Activated CD4-positive, alpha-beta memory T cell treated with anti-CD3 and anti-CD28 coated beads for 36 hours (primary cell): ENCODE data around the gene FBXL22. TPM values are rescaled to one million over a fixed set of nuclear protein-coding genes. Genes with fewer than 3 reads are reported as not detected.

Source experiments
- CTCF ChIA-PET: fragments of 350-600 bp; sonication (Branson Sonifier 250); formaldehyde crosslinking; loops from one replicate; lab custom pipeline; 2021; ENCODE audit warnings: antibody characterized with exemption, inconsistent platforms; lab: Charles Lee
- POLR2A ChIA-PET: fragments of 350-600 bp; sonication (Branson Sonifier 250); formaldehyde crosslinking; loops from one replicate; lab custom pipeline; 2021; ENCODE audit warnings: antibody characterized with exemption; lab: Charles Lee
- DNase-seq: peaks from one replicate; pipeline ENCODE4 v3.0.0-alpha.2; 2020
- H3K27ac Mint-ChIP-seq: one replicate; pipeline ENCODE4 v1.8.0; 2021; ENCODE audit warnings: mixed read lengths
- H3K27me3 Mint-ChIP-seq: one replicate; pipeline ENCODE4 v1.8.0; 2021; ENCODE audit warnings: mixed read lengths
- H3K36me3 Mint-ChIP-seq: one replicate; pipeline ENCODE4 v1.8.0; 2021; ENCODE audit warnings: mixed read lengths
- H3K4me1 Mint-ChIP-seq: one replicate; pipeline ENCODE4 v1.8.0; 2021; ENCODE audit warnings: low read depth, mixed read lengths
- H3K4me3 Mint-ChIP-seq: one replicate; pipeline ENCODE4 v1.8.0; 2021; ENCODE audit warnings: mild to moderate bottlenecking, mixed read lengths
- H3K9me3 Mint-ChIP-seq: one replicate; pipeline ENCODE4 v1.8.0; 2021; ENCODE audit warnings: mixed read lengths
- intact Hi-C: fragments of 100-400 bp; cut with micrococcal nuclease; formaldehyde crosslinking; loops from one replicate; pipeline ENCODE4 v1.15.1; 2023
- total RNA-seq, 2 experiments: library from RNA; stranded (reverse); gene quantifications; one replicate each; pipeline ENCODE4 v1.2.3, GENCODE V29; 2021

FBXL22 gene
- total RNA-seq, 2 experiments from 2014 or later, result 0.48 to 0.74 TPM

GRCh38 chr15:63593705-63594671 lies 3.2 kb upstream of the FBXL22 start:
- no peaks in the 10 kb centered on the region for H3K9me3 Mint-ChIP-seq
- H3K27ac Mint-ChIP-seq, result peak overlapping the region; percentile 86
- ChIA-PET CTCF (interaction anchor here (0.6 to 1.7 kb wide), 6 partner anchors 12 to 475 kb away, joined by 3 to 6 read pairs (median 4); no protein-coding TSS in a partner anchor), POLR2A (interaction anchor here (0.9 to 1.6 kb wide), 4 partner anchors 29 to 499 kb away, joined by 3 to 9 read pairs (median 3); partner anchors contain the start of gene USP3)
- no peaks in the 10 kb centered on the region for H3K27me3 Mint-ChIP-seq
- H3K36me3 Mint-ChIP-seq, result peaks cover 40% of the 10 kb centered on the region
- DNase-seq, result peak; percentile 82
- peak overlapping the region; percentile 6 for H3K4me3 Mint-ChIP-seq
- intact Hi-C loops, result loop anchor here (2.0 kb wide), 2 partner anchors 33 to 87 kb away; no protein-coding TSS in a partner anchor
- H3K4me1 Mint-ChIP-seq, result peaks cover 68% of the 10 kb centered on the region

- ChIA-PET CTCF (interaction anchor here (1.6 to 2.7 kb wide), 3 partner anchors 9 to 108 kb away, joined by 3 to 12 read pairs (median 3); no protein-coding TSS in a partner anchor), POLR2A (no interaction called here)
- H3K4me1 Mint-ChIP-seq, result peaks cover 76% of the 10 kb centered on the region
- no peak overlapping the region for H3K4me3 Mint-ChIP-seq
- H3K27ac Mint-ChIP-seq, result peak overlapping the region; percentile 86
- intact Hi-C loops, result no loop called here
- H3K27me3 Mint-ChIP-seq, result no peaks in the 10 kb centered on the region
- peaks cover 30% of the 10 kb centered on the region for H3K36me3 Mint-ChIP-seq
- DNase-seq, result no peak
- H3K9me3 Mint-ChIP-seq, result no peaks in the 10 kb centered on the region
These were observed 2.1 kb upstream of the FBXL22 start for GRCh38 chr15:63595065-63595464.

GRCh38 chr15:63595688-63596087 lies 1.5 kb upstream of the FBXL22 start:
- Mint-ChIP-seq H3K9me3 (no peaks in the 10 kb centered on the region), H3K27ac (peak overlapping the region; percentile 47), H3K4me1 (peaks cover 76% of the 10 kb centered on the region), H3K4me3 (no peak overlapping the region), H3K36me3 (peaks cover 27% of the 10 kb centered on the region), H3K27me3 (no peaks in the 10 kb centered on the region)
- no peak for DNase-seq
- ChIA-PET CTCF (interaction anchor here (1.3 to 2.7 kb wide), 5 partner anchors 10 to 129 kb away, joined by 3 to 12 read pairs (median 7); no protein-coding TSS in a partner anchor), POLR2A (no interaction called here)
- intact Hi-C loops, result no loop called here

- Mint-ChIP-seq H3K27me3 (no peaks in the 10 kb centered on the region), H3K9me3 (no peaks in the 10 kb centered on the region), H3K27ac (peak overlapping the region; percentile 47), H3K4me1 (peaks cover 68% of the 10 kb centered on the region), H3K4me3 (no peak overlapping the region), H3K36me3 (peaks cover 19% of the 10 kb centered on the region)
- peak; percentile 31 for DNase-seq
- ChIA-PET POLR2A (interaction anchor here (1.0 kb wide), 1 partner anchor 43 kb away, joined by 4 read pairs; no protein-coding TSS in a partner anchor), CTCF (interaction anchor here (0.6 to 2.7 kb wide), 5 partner anchors 11 to 1674 kb away, joined by 3 to 12 read pairs (median 7); no protein-coding TSS in a partner anchor)
- intact Hi-C loops, result no loop called here
These were observed 530 bp upstream of the FBXL22 start for GRCh38 chr15:63596676-63597037.

- intact Hi-C loops, result no loop called here
- POLR2A ChIA-PET, result no interaction called here
- no peak overlapping the region for H3K27ac Mint-ChIP-seq
- peaks cover 67% of the 10 kb centered on the region for H3K4me1 Mint-ChIP-seq
- DNase-seq, result no peak
- H3K9me3 Mint-ChIP-seq, result no peaks in the 10 kb centered on the region
- H3K4me3 Mint-ChIP-seq, result no peak overlapping the region
- CTCF ChIA-PET, result interaction anchor here (1.5 to 9.3 kb wide), 5 partner anchors 13 to 470 kb away, joined by 4 to 69 read pairs (median 36); partner anchors contain the start of gene USP3
- peaks cover 11% of the 10 kb centered on the region for H3K36me3 Mint-ChIP-seq
- H3K27me3 Mint-ChIP-seq, result no peaks in the 10 kb centered on the region
These were observed 634 bp downstream of the FBXL22 start for GRCh38 chr15:63597821-63598220.

GRCh38 chr15:63598473-63599400 lies 1.6 kb downstream of the FBXL22 start:
- Mint-ChIP-seq H3K4me3 (peak overlapping the region; percentile 86), H3K4me1 (peaks cover 58% of the 10 kb centered on the region), H3K9me3 (no peaks in the 10 kb centered on the region), H3K27me3 (no peaks in the 10 kb centered on the region), H3K27ac (peak overlapping the region; percentile 84), H3K36me3 (peaks cover 4% of the 10 kb centered on the region)
- intact Hi-C loops, result loop anchor here (1.0 kb wide), 1 partner anchor 132 kb away; no protein-coding TSS in a partner anchor
- CTCF ChIA-PET, result interaction anchor here (0.7 to 9.3 kb wide), 24 partner anchors 9 to 469 kb away, joined by 3 to 69 read pairs (median 4); partner anchors contain the start of gene USP3
- POLR2A ChIA-PET, result interaction anchor here (0.8 to 4.2 kb wide), 6 partner anchors 11 to 132 kb away, joined by 3 to 29 read pairs (median 10); partner anchors contain the start of gene USP3
- no peak for DNase-seq

- Mint-ChIP-seq H3K9me3 (no peaks in the 10 kb centered on the region), H3K36me3 (no peaks in the 10 kb centered on the region), H3K4me3 (peak overlapping the region; percentile 86), H3K27ac (peak overlapping the region; percentile 84), H3K27me3 (no peaks in the 10 kb centered on the region), H3K4me1 (peaks cover 54% of the 10 kb centered on the region)
- ChIA-PET POLR2A (interaction anchor here (0.8 to 4.2 kb wide), 8 partner anchors 11 to 133 kb away, joined by 3 to 29 read pairs (median 8); partner anchors contain the start of gene USP3), CTCF (interaction anchor here (0.7 to 9.3 kb wide), 28 partner anchors 8 to 554 kb away, joined by 3 to 69 read pairs (median 4); partner anchors contain the start of gene USP3)
- intact Hi-C loops, result loop anchor here (1.0 kb wide), 1 partner anchor 133 kb away; no protein-coding TSS in a partner anchor
- DNase-seq, result peak; percentile 67
These were observed 2.3 kb downstream of the FBXL22 start for GRCh38 chr15:63599401-63600000.

GRCh38 chr15:63600001-63600615 lies 2.9 kb downstream of the FBXL22 start:
- Mint-ChIP-seq H3K4me3 (peak overlapping the region; percentile 86), H3K36me3 (no peaks in the 10 kb centered on the region), H3K9me3 (no peaks in the 10 kb centered on the region), H3K27ac (peak overlapping the region; percentile 84), H3K27me3 (no peaks in the 10 kb centered on the region), H3K4me1 (peaks cover 54% of the 10 kb centered on the region)
- POLR2A ChIA-PET, result interaction anchor here (0.7 to 4.2 kb wide), 9 partner anchors 90 to 134 kb away, joined by 3 to 29 read pairs (median 6); partner anchors contain the start of gene USP3
- CTCF ChIA-PET, result interaction anchor here (0.8 to 9.3 kb wide), 22 partner anchors 8 to 553 kb away, joined by 3 to 69 read pairs (median 4); partner anchors contain the start of gene USP3
- intact Hi-C loops, result loop anchor here (1.0 to 10.0 kb wide), 2 partner anchors 97 to 495 kb away; partner anchors contain the start of genes CIAO2A and SNX1
- peak; percentile 36 for DNase-seq

- intact Hi-C loops, result loop anchor here (1.0 to 10.0 kb wide), 2 partner anchors 97 to 494 kb away; partner anchors contain the start of genes CIAO2A and SNX1
- no peaks in the 10 kb centered on the region for H3K36me3 Mint-ChIP-seq
- H3K4me1 Mint-ChIP-seq, result peaks cover 54% of the 10 kb centered on the region
- H3K27me3 Mint-ChIP-seq, result no peaks in the 10 kb centered on the region
- DNase-seq, result peak; percentile 93
- peak overlapping the region; percentile 96 for H3K27ac Mint-ChIP-seq
- ChIA-PET CTCF (interaction anchor here (0.8 to 9.3 kb wide), 13 partner anchors 10 to 553 kb away, joined by 3 to 69 read pairs (median 10); partner anchors contain the start of gene USP3), POLR2A (interaction anchor here (0.7 to 4.2 kb wide), 8 partner anchors 91 to 134 kb away, joined by 3 to 29 read pairs (median 8); partner anchors contain the start of gene USP3)
- H3K9me3 Mint-ChIP-seq, result no peaks in the 10 kb centered on the region
- H3K4me3 Mint-ChIP-seq, result peak overlapping the region; percentile 93
These were observed 3.4 kb downstream of the FBXL22 start for GRCh38 chr15:63600616-63601025.
